Activated CD8-positive, alpha-beta memory T cell treated with anti-CD3 and anti-CD28 coated beads, Interleukin-2, amount 50 U/mL, for 1 hour (primary cell): Measurements from ENCODE around the gene TAS2R60.
"Not testable (repeated sequence)": the region's sequence is repeated elsewhere in the genome, so short reads cannot be mapped to it uniquely, and the experiment has no call there.

ENCODE experiments used
- DNase-seq: peaks from one replicate; pipeline ENCODE4 v3.0.0-alpha.2; 2020; ENCODE audit errors: extremely low read depth

The TAS2R60 gene

GRCh38 chr7:143411976-143412708 lies 31.1 kb upstream of the TAS2R60 start:
- DNase-seq, result no peak

GRCh38 chr7:143413123-143413522 lies 30.1 kb upstream of the TAS2R60 start:
- DNase-seq, result no peak

- not testable (repeated sequence) for DNase-seq
Observed at GRCh38 chr7:143415209-143415608, 28.0 kb upstream of the TAS2R60 start.

- DNase-seq, result no peak
Observed at GRCh38 chr7:143415742-143416397, 27.4 kb upstream of the TAS2R60 start.

- DNase-seq, result no peak
Observed at GRCh38 chr7:143416565-143417149, 26.6 kb upstream of the TAS2R60 start.

GRCh38 chr7:143417734-143418383 lies 25.4 kb upstream of the TAS2R60 start:
- no peak for DNase-seq

GRCh38 chr7:143418681-143419458 lies 24.4 kb upstream of the TAS2R60 start:
- DNase-seq, result no peak

- no peak for DNase-seq
Observed at GRCh38 chr7:143419880-143420279, 23.4 kb upstream of the TAS2R60 start.

GRCh38 chr7:143420624-143421023 lies 22.6 kb upstream of the TAS2R60 start:
- not testable (repeated sequence) for DNase-seq

GRCh38 chr7:143422033-143422432 lies 21.2 kb upstream of the TAS2R60 start:
- DNase-seq, result no peak

- not testable (repeated sequence) for DNase-seq
Observed at GRCh38 chr7:143424476-143424875, 18.8 kb upstream of the TAS2R60 start.

GRCh38 chr7:143426479-143427142 lies 16.6 kb upstream of the TAS2R60 start:
- no peak for DNase-seq

GRCh38 chr7:143429770-143430698 lies 13.2 kb upstream of the TAS2R60 start:
- DNase-seq, result no peak

GRCh38 chr7:143431109-143431508 lies 12.1 kb upstream of the TAS2R60 start:
- DNase-seq, result no peak

- no peak for DNase-seq
Observed at GRCh38 chr7:143433759-143434158, 9.5 kb upstream of the TAS2R60 start.

GRCh38 chr7:143434660-143435059 lies 8.6 kb upstream of the TAS2R60 start:
- DNase-seq, result no peak

- DNase-seq, result no peak
Observed at GRCh38 chr7:143435266-143435665, 8.0 kb upstream of the TAS2R60 start.

- no peak for DNase-seq
Observed at GRCh38 chr7:143436325-143436946, 6.8 kb upstream of the TAS2R60 start.

GRCh38 chr7:143437578-143437977 lies 5.7 kb upstream of the TAS2R60 start:
- DNase-seq, result no peak

GRCh38 chr7:143439866-143440265 lies 3.4 kb upstream of the TAS2R60 start:
- DNase-seq, result no peak
